DMS153 treated with DMSO at 0.1 percent for 48 hours (cell line): ENCODE results near the gene FFAR3.
"Not testable (repeated sequence)": the region's sequence is repeated elsewhere in the genome, so short reads cannot be mapped to it uniquely, and the experiment has no call there.

Experiments used
- DNase-seq: peaks from one replicate; lab custom pipeline; 2025; ENCODE audit not compliant: unreplicated experiment; lab: John Stamatoyannopoulos, UW

Gene FFAR3

DNA sequence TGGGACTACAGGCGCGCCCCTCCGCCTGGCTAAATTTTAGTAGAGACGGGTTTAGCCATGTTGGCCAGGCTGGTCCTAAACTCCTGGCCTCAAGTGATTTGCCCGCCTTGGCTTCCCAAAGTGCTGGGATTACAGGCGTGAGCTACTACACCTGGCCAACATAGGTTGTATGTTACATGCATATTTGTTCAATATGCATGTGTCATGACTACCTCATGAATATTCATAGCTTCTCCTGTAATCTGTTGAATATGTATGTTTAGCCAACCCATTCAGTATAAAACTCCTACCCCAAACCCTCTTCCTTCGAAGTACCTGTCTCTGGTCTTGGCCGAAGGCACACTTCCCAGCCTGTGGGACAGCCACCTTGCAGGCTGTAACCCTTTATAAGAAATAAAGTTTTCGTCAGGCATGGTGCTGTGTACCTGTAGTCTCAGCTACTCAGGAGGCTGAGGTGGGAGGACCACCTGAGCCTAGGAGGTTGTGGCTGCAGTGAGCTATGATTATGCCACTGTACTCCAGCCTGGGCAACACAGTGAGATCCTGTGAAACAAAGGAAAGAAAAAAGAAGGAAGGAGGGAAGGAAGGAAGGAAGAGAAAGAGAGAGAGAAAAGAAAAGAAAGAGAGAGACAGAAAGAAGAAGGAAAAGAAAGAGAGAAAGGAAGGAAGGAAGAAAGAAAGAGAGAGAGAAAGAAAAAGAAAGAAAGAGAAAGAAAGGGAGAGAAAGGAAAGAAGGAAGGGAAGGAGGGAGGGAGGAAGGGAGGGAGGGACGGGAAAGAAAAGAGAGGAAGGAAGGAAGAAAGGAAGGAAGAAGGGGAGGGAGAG is 41.9 kb downstream of the FFAR3 start:
- no peak for DNase-seq

GRCh38 chr19:35400773-35401100 is 42.5 kb downstream of the FFAR3 start:
- no peak for DNase-seq

DNA sequence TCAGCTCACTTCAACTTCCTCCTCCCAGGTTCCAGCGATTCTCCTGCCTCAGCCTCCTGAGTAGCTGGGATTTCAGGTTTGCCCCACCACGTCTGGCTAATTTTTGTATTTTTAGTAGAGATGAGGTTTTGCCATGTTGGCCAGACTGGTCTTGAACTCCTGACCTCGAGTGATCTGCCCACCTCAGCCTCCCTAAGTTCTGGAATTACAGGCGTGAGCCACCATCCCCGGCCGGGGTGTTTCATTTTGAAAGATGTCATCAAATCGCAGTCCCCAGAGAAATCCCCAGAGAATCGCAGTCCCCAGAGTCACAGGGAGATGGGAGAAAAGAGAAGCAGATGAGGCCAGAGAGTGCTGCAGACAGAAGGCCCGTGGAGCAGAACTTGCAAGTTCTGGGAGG is 43.2 kb downstream of the FFAR3 start:
- not testable (repeated sequence) for DNase-seq

GRCh38 chr19:35403116-35403760 is 45.0 kb downstream of the FFAR3 start:
- DNase-seq, result no peak

DNA sequence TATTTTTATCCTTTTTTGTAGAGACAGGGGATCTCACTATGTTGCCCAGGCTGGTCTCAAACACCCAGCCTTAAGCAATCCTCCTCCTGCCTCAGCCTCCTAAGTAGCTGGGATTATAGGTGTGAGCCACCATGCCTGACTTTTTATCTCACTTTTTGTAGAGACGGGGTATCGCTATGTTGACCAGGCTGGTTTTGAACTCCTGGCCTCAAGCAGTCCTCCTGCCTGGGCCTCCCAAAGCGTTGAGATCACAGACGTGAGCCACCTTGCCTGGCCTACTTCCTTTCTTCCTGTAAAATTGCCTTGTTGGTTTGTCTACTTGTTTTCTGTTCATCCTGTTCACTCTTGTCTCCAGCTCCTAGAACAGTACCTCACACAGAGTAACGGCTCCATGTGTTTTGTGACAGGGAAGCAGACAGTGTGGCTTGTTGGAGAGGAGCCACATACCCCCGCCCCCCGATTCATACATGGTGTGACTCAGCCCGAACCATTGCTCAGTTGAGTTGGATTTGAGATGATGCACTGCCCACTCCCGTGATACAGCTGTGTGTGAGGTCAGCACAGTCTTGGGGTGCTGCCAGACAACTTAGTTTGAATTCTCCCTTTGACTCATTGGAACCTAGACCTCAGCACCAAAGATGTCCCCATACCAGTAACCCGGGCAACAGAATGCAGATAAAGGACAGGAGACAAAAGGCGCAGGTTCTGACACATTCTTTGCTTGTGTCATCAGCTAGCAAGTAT is 46.8 kb downstream of the FFAR3 start:
- no peak for DNase-seq

GRCh38 chr19:35407619-35408018 is 49.4 kb downstream of the FFAR3 start:
- no peak for DNase-seq

DNA sequence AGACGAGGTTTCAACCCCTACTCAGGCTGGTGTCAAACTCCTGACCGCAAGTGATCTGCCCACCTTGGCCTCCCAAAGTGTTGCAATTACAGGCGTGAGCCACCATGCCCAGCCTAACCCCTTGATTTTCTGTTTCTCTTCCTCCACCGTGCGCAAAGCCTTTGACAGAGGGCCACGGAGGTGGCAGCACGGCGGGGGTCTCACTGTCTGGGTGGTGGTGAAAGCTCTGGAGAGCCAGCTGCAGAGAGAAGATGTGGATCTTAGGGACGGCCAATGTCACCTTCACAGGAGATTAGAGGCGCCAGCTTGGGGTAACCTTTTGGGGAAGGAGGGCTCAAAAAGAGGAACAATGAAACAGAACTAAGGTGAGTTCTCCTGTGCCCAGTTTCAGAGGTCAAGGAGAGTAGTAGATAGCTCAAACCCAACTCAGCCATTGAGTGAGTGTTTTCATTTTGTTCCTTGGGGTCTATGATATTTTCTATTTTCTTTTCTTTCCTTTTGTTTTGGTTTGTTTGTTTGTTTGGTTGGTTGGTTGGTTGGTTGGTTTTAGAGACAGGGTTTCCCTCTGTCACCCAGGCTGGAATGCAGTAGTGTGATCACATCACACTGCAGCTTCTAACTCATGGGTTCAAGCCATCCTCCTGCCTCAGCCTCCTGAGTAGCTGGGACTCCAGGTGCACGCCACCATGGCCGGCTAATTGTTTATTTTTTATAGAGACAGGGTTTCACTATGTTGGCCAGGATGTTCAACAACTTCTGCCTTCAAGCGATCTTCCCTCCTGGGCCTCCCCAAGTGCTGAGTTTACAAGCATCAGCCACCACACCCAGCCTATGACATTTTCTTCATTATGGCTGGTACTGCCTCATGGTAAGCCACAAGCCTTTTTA is 50.3 kb downstream of the FFAR3 start:
- DNase-seq, result no peak

GRCh38 chr19:35409191-35409590 is 50.9 kb downstream of the FFAR3 start:
- no peak for DNase-seq
